HepG2 (cell line): ENCODE results near the gene DLG1. TPM values are rescaled to one million over a fixed set of nuclear protein-coding genes. Genes with fewer than 3 reads are reported as not detected.

Source experiments
- ATAC-seq: fragments of 200-7000 bp; cut with Tn5 transposase; 3 replicates; pipeline ENCODE4 v1.9.1; 2020; ENCODE audit warnings: mild to moderate bottlenecking, moderate library complexity
- BruUV-seq: library from RNA; stranded (reverse); fragments of 400-500 nt; replicated peaks from 2 replicates; lab custom pipeline; 2021; lab: Mats Ljungman, UMichigan
- CTCF ChIA-PET: fragments of 300-600 bp; formaldehyde crosslinking; extraction: SDS; loops from one replicate; lab custom pipeline; 2021; ENCODE audit warnings: low total read pairs, inconsistent platforms, low intra/inter-chr PET ratio; lab: Yijun Ruan, JAX
- POLR2A ChIA-PET: fragments of 350-600 bp; sonication (Branson Sonifier 250); formaldehyde crosslinking; loops from one replicate; lab custom pipeline; 2020; ENCODE audit warnings: antibody characterized with exemption, inconsistent platforms; lab: Yijun Ruan, JAX
- DNase-seq: peaks from one replicate; pipeline ENCODE4 v3.0.0-alpha.2; 2015; ENCODE audit warnings: low spot score
- FAIRE-seq: peaks from 3 replicates; lab custom pipeline; 2011; peaks lifted over from hg19 to GRCh38; lab: Jason Lieb, UNC
- H2AFZ ChIP-seq: one replicate; pipeline ENCODE4 v1.6.1; 2011; ENCODE audit warnings: low read length, inconsistent platforms
- H3K27ac ChIP-seq: fragments of 300-600 bp; 3 replicates; pipeline ENCODE4 v1.8.0; 2011; ENCODE audit warnings: mixed run types, mild to moderate bottlenecking, mixed read lengths, low read length, inconsistent platforms; ENCODE audit not compliant: insufficient read depth; ENCODE audit errors: extremely low read length
- H3K27me3 ChIP-seq, 2 experiments: fragments of 200-600 bp in 1 of 2; 2 replicates in 1 of 2; 3 replicates in 1 of 2; pipeline versions ENCODE4 v1.6.0 to v1.8.0; 2011; ENCODE audit warnings: low read length in 2 of 2, mild to moderate bottlenecking in 2 of 2, moderate library complexity in 2 of 2, inconsistent platforms in 1 of 2; ENCODE audit not compliant: insufficient read depth in 2 of 2, control insufficient read depth in 1 of 2
- H3K36me3 ChIP-seq, 2 experiments: fragments of 200-600 bp in 1 of 2; replicated peaks in 1 of 2; 2 replicates in 1 of 2; 3 replicates in 1 of 2; pipeline versions ENCODE4 v1.5.1 to v1.8.0; 2011; ENCODE audit warnings: low read length in 2 of 2, inconsistent platforms in 1 of 2; ENCODE audit not compliant: insufficient read depth in 2 of 2, control insufficient read depth in 1 of 2
- H3K4me1 ChIP-seq: 2 replicates; pipeline ENCODE4 v1.5.1; 2012; ENCODE audit warnings: low read length, inconsistent platforms; ENCODE audit not compliant: insufficient read depth
- H3K4me2 ChIP-seq: 2 replicates; pipeline ENCODE4 v1.6.0; 2011; ENCODE audit warnings: low read depth, low read length, inconsistent platforms
- H3K4me3 ChIP-seq, 3 experiments: fragments of 200-600 bp in 1 of 3; sonication (generic), shearing (Covaris generic) in 1 of 3; replicated peaks in 1 of 3; 2 replicates each; pipeline ENCODE4 v1.5.1; 2011 to 2016; ENCODE audit warnings: low read length in 3 of 3, inconsistent platforms in 2 of 3, low read depth in 2 of 3, mild to moderate bottlenecking in 2 of 3, control low read depth in 1 of 3, mixed read lengths in 1 of 3; ENCODE audit not compliant: insufficient read depth in 1 of 3
- H3K79me2 ChIP-seq: one replicate; pipeline ENCODE4 v1.6.1; 2011; ENCODE audit warnings: low read length, inconsistent platforms; ENCODE audit not compliant: insufficient read depth
- H3K9ac ChIP-seq: 2 replicates; pipeline ENCODE4 v1.6.0; 2011; ENCODE audit warnings: mild to moderate bottlenecking, low read depth, low read length, inconsistent platforms; ENCODE audit not compliant: insufficient read depth
- H3K9me3 ChIP-seq: 2 replicates; pipeline ENCODE4 v1.5.1; 2012; ENCODE audit warnings: mild to moderate bottlenecking, low read length
- H4K20me1 ChIP-seq: 2 replicates; pipeline ENCODE4 v1.6.0; 2011; ENCODE audit warnings: inconsistent platforms, mild to moderate bottlenecking, low read length, moderate library complexity; ENCODE audit not compliant: insufficient read depth
- CREB1 ChIP-seq, 2 experiments: fragments of 450-650 bp in 1 of 2; IDR thresholded peaks; 2 replicates each; pipeline ENCODE4 v1.6.1; 2016 to 2017; ENCODE audit warnings: control low read depth in 1 of 2, mild to moderate bottlenecking in 1 of 2, missing compliant biosample characterization in 1 of 2, missing genetic modification characterization in 1 of 2
- HOXA9 ChIP-seq: sonication (generic); formaldehyde crosslinking; IDR thresholded peaks from 2 replicates; pipeline ENCODE4 v1.8.1; 2022; ENCODE audit warnings: missing genetic modification reagents, mild to moderate bottlenecking, moderate library complexity, borderline replicate concordance
- IRF1 ChIP-seq: sonication (generic); formaldehyde crosslinking; IDR thresholded peaks from 2 replicates; pipeline ENCODE4 v1.4.0; 2020; ENCODE audit warnings: low read depth, mild to moderate bottlenecking, missing genetic modification reagents
- KAT8 ChIP-seq: IDR thresholded peaks from 2 replicates; pipeline ENCODE4 v1.6.1; 2016; ENCODE audit warnings: missing genetic modification reagents, missing compliant biosample characterization
- MED8 ChIP-seq: sonication (generic); formaldehyde crosslinking; IDR thresholded peaks from 2 replicates; pipeline ENCODE4 v1.8.1; 2023; ENCODE audit warnings: mild to moderate bottlenecking, missing genetic modification reagents; ENCODE audit not compliant: insufficient replicate concordance
- RBM22 ChIP-seq: fragments of 200-400 bp; formaldehyde crosslinking; optimal IDR thresholded peaks from 2 replicates; pipeline ENCODE3; 2017; ENCODE audit warnings: mild to moderate bottlenecking, low read length, moderate library complexity
- THAP11 ChIP-seq: IDR thresholded peaks from 2 replicates; pipeline ENCODE4 v1.6.1; 2016; ENCODE audit warnings: missing biosample characterization, missing genetic modification reagents
- YY1 ChIP-seq: IDR thresholded peaks from 2 replicates; pipeline ENCODE4 v1.6.1; 2011; ENCODE audit warnings: low read length, low read depth, moderate library complexity, mild to moderate bottlenecking; ENCODE audit not compliant: insufficient read depth, insufficient replicate concordance
- ZBTB1 ChIP-seq: sonication (generic); formaldehyde crosslinking; IDR thresholded peaks from 2 replicates; pipeline ENCODE4 v1.4.0; 2020; ENCODE audit warnings: missing genetic modification reagents, borderline replicate concordance
- ZNF263 ChIP-seq: sonication (generic); formaldehyde crosslinking; IDR thresholded peaks from 2 replicates; pipeline ENCODE4 v1.4.0; 2020; ENCODE audit warnings: missing genetic modification reagents
- ZNF773 ChIP-seq: sonication (generic); formaldehyde crosslinking; IDR thresholded peaks from 2 replicates; pipeline ENCODE4 v1.4.0; 2020; ENCODE audit warnings: missing genetic modification reagents, borderline replicate concordance
- WGBS: methylation state at CpG from one replicate; pipeline ENCODE4 v1.1.6; 2017; ENCODE audit warnings: low lambda C conversion rate; 5-methylcytosine and 5-hydroxymethylcytosine counted together
- in situ Hi-C: cut with HindIII; loops from 2 replicates; pipeline ENCODE4 v1.10.0; 2017; ENCODE audit warnings: low pct_unique_long_range_greater_than_20kb; ENCODE audit not compliant: extremely low pct_ligation_motif_present
- intact Hi-C: fragments of 100-400 bp; cut with micrococcal nuclease; formaldehyde crosslinking; loops from one replicate; pipeline ENCODE4 v1.10.0; 2022; ENCODE audit not compliant: unreplicated experiment
- polyA plus RNA-seq, 8 experiments: library from polyadenylated mRNA; depleted of rRNA in 3 of 8; stranded (reverse) in 7 of 8; unstranded in 1 of 8; fragments of >200 nt; fragmentation: Illumina TruSeq in 4 of 8; extraction: Trizol in 4 of 8; gene quantifications; 2 replicates each; pipeline versions ENCODE4 v1.2.1 to v1.2.3, GENCODE V29; 2011 to 2016; ENCODE audit warnings: low read depth in 4 of 8, missing spikeins in 1 of 8, mixed read lengths in 1 of 8; ENCODE audit not compliant: insufficient read depth in 1 of 8
- total RNA-seq, 5 experiments: library from RNA; depleted of rRNA; stranded (reverse); fragments of >200 nt; fragmentation: Illumina TruSeq; extraction: Trizol; gene quantifications; 2 replicates each; pipeline ENCODE4 v1.2.3, GENCODE V29; 2016; ENCODE audit warnings: low read depth in 1 of 5
- TF ChIP-seq, protein P1 (sequence below): sonication (generic); formaldehyde crosslinking; conservative IDR thresholded peaks from 2 replicates; pipeline ENCODE4 v1.4.0; 2020; ENCODE audit warnings: missing genetic modification reagents

The DLG1 gene
- total and polyA plus RNA-seq, 2 of the 13 experiments (the other 11 are each of a cell fraction or from before 2014, with no cell fraction given) = 30.5 to 104 TPM

- H3K9ac ChIP-seq = no peak overlapping the region
- H2AFZ ChIP-seq = no peak overlapping the region
- H4K20me1 ChIP-seq = peaks cover 15% of the 10 kb centered on the region; the same call in 1 of the 2 replicates
- H3K4me2 ChIP-seq = no peak overlapping the region
- DNase-seq = no peak
- 100% methylated on average over 1 of the region's 1 CpG for WGBS
- TF ChIP-seq ZNF773 (CRISPR knock-in tag) (no peak), HOXA9 (no peak), ZNF263 (no peak), THAP11 (CRISPR knock-in tag) (no peak), MED8 (CRISPR knock-in tag) (no peak), KAT8 (no peak), RBM22 (no peak), YY1 (no peak), CREB1 (IDR thresholded peaks at IDR 0.05) (no peak), CREB1 (CRISPR knock-in tag; IDR thresholded peaks at IDR 0.05) (no peak), ZBTB1 (CRISPR knock-in tag) (no peak), IRF1 (CRISPR knock-in tag) (no peak)
- TF ChIP-seq, protein P1, sequence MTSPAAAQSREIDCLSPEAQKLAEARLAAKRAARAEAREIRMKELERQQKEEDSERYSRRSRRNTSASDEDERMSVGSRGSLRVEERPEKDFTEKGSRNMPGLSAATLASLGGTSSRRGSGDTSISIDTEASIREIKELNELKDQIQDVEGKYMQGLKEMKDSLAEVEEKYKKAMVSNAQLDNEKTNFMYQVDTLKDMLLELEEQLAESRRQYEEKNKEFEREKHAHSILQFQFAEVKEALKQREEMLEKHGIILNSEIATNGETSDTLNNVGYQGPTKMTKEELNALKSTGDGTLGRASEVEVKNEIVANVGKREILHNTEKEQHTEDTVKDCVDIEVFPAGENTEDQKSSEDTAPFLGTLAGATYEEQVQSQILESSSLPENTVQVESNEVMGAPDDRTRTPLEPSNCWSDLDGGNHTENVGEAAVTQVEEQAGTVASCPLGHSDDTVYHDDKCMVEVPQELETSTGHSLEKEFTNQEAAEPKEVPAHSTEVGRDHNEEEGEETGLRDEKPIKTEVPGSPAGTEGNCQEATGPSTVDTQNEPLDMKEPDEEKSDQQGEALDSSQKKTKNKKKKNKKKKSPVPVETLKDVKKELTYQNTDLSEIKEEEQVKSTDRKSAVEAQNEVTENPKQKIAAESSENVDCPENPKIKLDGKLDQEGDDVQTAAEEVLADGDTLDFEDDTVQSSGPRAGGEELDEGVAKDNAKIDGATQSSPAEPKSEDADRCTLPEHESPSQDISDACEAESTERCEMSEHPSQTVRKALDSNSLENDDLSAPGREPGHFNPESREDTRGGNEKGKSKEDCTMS (CRISPR knock-in tag) = no peak
- TF ChIP-seq, all 625 proteins: peak for 0
- Histone ChIP-seq H3K27me3 (no peaks in the 10 kb centered on the region), H3K4me3 (no peak overlapping the region), H3K27ac (no peak overlapping the region), H3K79me2 (peaks cover 97% of the 10 kb centered on the region), H3K4me1 (peaks cover 44% of the 10 kb centered on the region), H3K36me3 (no peaks in the 10 kb centered on the region), H3K9me3 (no peaks in the 10 kb centered on the region)
- in situ Hi-C loops = no loop called here
- CTCF ChIA-PET = interaction anchor here (2.2 kb wide), 1 partner anchor 277 kb away, joined by 13 read pairs; no protein-coding TSS in a partner anchor
- FAIRE-seq (no peak), ATAC-seq (no peak)
- BruUV-seq = no TSS peak
- intact Hi-C loops = no loop called here
- POLR2A ChIA-PET = no interaction called here
Measured at GRCh38 chr3:197225579-197225978, 72.8 kb downstream of the DLG1 start.
